GM12801 (cell line): ENCODE results near the gene STXBP5.

Source experiments
- TF ChIP-seq, protein P1 (sequence below): IDR thresholded peaks from one replicate; pipeline ENCODE4 v1.5.1; 2011; ENCODE audit warnings: control low read depth; ENCODE audit not compliant: insufficient read length; ENCODE audit errors: extremely low read depth

The STXBP5 gene

DNA sequence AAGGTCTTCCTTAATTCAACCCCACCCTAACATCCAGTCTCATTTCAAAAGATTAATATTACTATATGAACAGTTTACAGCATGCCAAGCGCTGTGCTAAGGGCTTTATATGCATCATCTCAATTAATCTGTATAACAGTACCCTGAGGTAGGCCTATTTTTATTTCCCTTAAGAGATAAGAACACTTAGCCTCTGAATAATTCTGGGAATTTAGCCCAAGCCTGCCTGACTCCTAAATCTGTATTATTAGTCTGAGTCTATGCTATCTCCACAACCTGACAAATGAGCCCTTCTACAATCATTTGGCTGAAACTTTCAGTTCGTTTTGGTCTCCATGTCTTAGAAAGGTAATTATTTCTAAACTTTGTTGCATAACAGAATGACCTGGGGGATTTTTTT is 226.6 kb downstream of the STXBP5 start:
- TF ChIP-seq, protein P1, sequence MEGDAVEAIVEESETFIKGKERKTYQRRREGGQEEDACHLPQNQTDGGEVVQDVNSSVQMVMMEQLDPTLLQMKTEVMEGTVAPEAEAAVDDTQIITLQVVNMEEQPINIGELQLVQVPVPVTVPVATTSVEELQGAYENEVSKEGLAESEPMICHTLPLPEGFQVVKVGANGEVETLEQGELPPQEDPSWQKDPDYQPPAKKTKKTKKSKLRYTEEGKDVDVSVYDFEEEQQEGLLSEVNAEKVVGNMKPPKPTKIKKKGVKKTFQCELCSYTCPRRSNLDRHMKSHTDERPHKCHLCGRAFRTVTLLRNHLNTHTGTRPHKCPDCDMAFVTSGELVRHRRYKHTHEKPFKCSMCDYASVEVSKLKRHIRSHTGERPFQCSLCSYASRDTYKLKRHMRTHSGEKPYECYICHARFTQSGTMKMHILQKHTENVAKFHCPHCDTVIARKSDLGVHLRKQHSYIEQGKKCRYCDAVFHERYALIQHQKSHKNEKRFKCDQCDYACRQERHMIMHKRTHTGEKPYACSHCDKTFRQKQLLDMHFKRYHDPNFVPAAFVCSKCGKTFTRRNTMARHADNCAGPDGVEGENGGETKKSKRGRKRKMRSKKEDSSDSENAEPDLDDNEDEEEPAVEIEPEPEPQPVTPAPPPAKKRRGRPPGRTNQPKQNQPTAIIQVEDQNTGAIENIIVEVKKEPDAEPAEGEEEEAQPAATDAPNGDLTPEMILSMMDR = no peak

DNA sequence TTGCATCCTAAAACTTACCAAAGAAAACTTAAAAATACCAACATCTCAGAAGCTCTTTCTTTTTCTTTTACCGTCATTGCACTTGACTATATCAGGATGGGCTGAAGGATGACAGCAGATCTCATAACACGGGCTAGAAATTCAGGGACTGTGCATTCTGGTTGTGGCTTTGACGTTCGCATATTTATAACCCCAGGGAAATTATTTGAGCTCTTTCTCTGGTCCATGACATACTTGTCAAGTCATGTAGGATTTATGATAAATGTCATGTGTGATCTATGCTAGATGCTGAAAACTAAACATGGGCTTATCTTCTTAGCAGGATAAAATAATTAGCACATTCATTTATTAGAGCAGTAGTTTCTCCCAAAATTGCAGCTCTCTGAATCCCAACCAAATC is 229.9 kb downstream of the STXBP5 start:
- TF ChIP-seq, protein P1 = no peak

DNA sequence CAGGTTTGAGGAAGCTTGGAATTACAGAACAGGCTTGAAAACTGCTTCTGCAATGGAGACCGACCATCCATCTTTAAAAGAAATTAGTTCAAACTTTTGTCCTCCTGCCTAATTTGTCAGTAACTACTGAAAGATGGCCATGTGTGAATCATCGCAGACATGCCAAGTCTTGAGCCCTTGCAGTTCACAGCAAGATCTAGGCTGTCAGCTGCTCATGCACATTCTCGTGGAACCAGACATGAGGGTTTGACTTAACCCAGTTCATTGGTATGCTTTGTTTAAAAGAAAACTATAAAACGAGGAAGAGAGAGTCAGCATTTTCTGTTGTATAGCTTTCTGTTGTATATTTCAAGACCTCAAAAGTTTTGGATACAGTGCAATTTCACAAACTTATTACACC is 230.3 kb downstream of the STXBP5 start:
- TF ChIP-seq, protein P1 = no peak

DNA sequence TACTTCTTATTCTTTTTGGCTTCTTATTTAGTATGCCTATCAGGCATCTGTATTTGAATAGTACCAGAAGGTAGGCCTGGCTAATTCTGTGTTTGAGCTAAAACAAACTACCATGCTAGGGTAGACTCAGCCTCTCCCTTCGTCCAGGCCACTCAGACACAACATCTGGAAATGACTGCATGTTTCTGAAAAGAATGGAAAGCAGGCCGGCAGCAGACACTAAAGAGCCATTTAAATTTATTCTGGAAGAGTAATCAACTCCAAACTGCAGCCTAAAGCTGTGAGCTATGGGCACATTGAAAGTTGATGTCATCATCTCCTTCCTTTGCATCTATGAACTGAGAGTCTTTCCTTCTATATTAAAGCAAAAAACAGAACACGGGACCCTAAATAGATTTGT is 233.4 kb downstream of the STXBP5 start:
- TF ChIP-seq, protein P1 = no peak

DNA sequence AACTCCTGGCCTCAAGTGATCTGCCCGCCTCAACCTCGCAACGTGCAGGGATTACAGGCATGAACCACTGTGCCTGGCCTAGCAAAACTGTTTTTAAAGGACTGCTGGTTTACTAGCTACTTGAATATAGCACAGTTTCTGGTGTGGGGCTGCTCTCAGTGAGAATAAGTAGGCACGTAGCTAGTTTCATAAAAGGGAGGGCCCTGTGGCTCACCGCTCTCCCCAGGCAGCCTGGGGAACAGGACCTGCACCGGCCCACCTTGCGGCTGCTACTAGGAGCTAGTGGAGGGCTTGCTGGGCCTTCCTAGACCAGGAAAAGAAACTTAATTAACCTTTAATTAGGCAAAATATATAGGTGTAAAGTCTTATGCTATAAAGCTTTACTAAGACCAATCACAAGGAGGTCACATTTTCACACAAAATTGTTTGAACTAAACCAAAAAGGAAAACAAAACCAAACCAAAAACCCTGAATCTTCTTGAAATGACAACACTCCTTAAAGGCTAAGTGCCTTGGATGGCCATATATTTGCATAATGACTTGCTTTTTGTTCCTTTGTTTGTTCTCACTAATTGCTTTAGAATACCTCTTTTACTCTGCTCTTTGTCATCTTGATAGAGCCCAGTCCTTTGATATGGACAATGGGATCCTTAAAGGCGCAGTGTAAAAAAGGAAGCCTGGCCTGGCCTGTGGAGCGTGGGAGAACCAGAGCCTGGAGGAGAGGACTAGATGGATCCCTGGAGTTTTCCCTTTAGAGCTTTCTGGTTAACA is 234.7 kb downstream of the STXBP5 start:
- TF ChIP-seq, protein P1 = no peak
